Activated CD4-positive, CD25-positive, alpha-beta regulatory T cell treated with anti-CD3 and anti-CD28 coated beads, Interleukin-2, amount 50 U/mL, for 72 hours (primary cell): ENCODE data around the gene RAPGEF3.

Experiments
- DNase-seq: peaks from one replicate; pipeline ENCODE4 v3.0.0; 2021

Gene RAPGEF3

DNA sequence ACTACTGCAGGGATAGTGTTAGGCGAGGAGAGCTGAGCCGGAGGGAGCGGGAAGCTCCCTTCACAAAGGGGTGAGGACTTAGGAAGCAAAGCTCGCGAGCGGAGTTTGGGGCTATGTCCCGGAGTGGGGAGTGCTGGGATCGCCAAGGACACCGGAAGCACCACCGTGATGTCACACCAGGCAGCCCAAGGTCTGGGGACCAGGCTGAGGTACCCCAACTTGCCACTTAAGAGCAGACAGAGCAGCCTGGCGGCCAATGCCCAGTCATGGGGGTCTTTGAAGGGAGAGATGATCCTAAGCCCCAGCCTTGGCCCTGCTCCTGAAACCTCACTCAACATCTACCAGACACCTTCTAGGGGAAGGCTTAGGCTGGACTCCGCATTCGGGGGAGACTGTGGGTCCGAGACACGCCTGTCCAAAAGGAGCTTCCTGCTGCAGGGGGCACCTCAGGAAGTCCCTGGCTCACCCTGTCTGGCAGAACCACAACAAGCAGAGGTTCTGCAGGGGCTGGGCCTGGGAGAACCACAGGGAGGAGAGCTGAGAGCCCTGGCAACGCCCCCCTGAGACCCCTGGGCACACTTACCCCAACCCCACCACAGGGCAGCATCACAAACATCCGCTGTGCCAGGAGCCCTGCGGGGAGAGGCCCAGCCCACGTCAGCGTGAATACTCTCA lies 32.1 kb upstream of the RAPGEF3 start:
- no peak for DNase-seq

DNA sequence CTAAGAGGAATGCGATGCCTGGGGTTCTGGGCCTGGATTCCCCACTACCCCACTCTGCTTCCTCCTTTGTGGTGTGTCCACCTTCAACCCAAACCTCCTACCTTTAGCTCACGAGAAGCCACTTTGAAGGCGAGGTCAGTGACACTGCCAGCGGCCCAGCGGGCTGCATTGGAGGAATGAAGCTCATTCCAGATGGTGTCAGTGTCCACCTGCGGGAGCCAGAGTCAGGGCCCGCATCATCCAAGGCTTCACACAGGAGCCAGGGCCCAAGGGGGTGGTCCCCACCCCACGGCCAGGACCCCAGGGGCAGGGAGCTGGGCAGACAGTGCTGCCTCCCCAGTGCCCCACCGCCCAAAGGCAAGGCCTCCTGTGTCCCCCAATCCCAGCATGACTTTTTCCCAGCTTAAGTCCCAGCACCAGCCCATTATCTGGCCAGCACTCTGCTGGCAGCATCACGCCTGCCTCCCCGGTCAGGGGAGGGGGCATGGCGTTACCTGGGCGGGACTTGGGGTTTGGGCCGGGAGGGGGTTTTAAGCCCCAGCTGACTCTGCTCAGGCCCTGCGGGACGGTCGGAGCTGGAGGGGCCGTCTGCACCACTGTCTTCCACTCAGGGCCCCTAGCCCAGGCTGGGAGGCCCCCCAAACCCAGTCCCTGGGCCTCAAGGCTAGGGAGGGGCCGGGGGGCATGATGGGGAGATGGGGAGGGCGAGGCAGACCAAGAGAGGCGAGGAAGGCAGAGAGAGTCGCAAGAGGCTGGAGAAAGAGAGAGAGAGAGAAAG lies 31.2 kb upstream of the RAPGEF3 start:
- no peak for DNase-seq

DNA sequence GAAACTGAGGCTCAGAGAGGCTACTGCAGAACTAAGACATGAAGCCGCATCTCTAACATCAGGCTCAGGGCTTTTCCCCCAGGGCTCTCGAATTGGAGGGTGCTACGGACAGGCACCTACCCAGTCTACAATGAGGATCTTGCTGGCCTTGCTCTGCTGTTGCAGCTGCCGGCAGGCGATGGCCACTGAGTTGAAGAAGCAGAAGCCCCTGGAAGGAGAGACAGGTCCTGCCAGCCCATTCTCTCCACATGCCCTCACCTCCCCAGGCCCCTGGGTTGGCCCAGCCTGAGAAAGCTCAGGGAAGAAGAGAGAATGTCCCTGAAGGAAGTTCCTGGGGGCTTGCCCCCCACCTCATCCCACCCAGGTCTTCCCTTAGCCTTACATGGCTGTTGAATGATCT lies 30.5 kb upstream of the RAPGEF3 start:
- DNase-seq = no peak

DNA sequence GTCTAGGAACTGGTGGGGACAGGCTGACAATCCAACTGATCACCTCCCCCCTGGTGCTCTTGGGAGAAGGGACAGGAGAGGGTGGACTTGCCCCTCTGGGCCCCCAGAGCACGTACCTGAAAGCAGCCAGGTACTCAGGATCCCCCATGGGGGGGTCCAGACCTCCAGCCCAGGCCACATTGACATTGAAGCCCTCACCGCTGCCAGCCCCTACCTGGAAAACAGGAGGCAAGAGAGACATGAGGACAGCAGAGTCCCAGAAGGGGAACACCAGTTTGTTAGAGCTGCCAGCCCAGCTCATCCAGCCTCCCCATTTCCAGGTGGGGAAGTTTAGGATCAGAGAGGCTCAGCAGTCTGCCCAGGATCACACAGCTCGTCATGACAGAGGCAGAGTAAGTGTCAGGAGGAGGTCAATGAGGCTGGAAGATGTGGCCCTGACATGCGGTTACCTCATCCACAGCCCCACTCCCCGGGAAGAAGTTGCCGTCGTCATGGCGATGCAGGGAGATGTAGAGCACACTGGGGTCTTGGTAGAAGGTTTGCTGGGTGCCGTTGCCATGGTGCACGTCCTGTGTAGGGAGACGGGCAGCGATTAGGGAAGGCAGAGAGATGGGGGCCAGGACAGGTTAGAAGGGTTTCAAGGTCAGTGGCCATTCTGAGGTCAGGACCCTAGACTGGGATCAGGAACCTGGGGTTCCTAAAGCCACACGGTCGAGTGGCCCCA lies 29.1 kb upstream of the RAPGEF3 start:
- DNase-seq = no peak

- DNase-seq = no peak
Observed at GRCh38 chr12:47786662-47787280, 28.1 kb upstream of the RAPGEF3 start.

GRCh38 chr12:47785887-47786661 lies 27.4 kb upstream of the RAPGEF3 start:
- DNase-seq = no peak

DNA sequence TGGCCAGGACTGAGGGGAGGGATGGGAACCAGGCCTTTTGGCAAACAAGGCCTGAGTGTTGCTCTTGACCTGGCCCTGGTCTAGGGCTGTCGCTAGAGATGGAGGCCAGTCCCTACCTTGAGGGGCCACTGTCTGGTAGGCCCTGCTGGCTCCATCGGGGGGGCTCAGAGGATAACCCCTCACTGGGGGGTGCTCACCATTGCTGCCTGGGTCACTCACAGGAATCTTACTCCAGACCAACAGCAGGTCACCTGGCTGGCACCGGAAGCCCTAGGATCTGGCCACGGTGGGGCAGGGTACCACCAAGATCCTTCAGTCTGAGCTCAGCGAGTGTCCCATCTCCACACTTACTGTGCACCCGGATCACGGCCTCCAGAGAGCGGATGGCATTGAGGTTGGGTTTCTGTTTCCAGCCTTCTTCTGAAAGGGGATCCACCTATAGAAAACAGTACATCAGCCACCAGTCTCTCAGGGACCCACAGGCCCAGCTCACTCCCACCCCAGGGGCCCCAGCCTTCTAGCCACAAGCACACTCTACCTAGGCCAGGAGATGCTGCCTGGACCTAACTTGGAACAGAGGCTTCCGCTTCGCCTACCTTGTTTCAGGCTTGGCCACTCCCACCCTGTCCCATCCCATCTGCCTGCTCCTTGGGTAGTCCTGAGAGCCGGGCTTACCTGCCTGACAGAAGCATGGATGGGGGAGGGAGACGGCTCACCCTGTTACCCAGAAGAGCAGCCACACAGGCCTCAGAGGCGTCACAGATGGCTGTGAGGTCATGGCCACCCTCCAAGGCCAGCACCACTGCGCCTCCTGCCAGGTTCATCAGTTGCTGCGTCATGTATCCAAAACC lies 26.6 kb upstream of the RAPGEF3 start:
- DNase-seq = no peak

GRCh38 chr12:47783821-47784819 lies 25.4 kb upstream of the RAPGEF3 start:
- no peak for DNase-seq

DNA sequence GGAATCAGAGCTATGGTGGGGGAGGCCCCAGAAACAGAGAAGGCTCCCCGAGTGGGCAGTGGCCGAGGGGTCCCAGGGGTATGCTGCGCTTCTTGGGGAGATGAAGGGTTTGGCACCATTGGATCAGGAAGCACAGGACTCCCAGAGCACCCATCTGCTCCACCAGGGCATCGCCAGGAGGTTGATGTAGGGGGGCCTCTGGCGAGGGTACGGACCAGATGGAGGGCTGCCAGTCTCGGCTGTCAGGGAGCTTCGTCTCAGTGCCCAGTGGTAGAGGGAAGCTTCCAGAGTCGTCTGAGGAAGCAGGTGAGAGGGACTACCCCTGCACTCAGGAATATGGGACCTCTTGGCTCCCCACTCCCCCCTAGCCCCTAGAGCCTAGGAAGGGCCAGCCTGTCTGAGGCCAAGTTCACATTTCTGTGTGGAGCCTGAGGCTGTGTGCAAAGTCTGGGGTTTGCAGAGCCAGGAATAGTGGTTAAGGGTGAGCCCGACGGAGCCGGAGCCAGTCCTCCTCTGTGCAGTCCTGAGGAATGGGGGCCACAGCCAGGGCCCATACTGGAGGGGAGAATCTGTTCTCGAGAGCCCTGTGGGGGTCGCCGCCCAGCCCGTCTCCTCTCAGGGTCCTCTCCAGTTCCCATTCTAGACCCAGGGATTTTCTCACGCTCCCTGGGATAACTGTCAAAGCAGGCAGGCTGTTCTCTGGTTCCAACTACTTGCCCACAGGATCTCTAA lies 24.5 kb upstream of the RAPGEF3 start:
- no peak for DNase-seq

- DNase-seq = no peak
Observed at GRCh38 chr12:47782372-47782770, 23.7 kb upstream of the RAPGEF3 start.

DNA sequence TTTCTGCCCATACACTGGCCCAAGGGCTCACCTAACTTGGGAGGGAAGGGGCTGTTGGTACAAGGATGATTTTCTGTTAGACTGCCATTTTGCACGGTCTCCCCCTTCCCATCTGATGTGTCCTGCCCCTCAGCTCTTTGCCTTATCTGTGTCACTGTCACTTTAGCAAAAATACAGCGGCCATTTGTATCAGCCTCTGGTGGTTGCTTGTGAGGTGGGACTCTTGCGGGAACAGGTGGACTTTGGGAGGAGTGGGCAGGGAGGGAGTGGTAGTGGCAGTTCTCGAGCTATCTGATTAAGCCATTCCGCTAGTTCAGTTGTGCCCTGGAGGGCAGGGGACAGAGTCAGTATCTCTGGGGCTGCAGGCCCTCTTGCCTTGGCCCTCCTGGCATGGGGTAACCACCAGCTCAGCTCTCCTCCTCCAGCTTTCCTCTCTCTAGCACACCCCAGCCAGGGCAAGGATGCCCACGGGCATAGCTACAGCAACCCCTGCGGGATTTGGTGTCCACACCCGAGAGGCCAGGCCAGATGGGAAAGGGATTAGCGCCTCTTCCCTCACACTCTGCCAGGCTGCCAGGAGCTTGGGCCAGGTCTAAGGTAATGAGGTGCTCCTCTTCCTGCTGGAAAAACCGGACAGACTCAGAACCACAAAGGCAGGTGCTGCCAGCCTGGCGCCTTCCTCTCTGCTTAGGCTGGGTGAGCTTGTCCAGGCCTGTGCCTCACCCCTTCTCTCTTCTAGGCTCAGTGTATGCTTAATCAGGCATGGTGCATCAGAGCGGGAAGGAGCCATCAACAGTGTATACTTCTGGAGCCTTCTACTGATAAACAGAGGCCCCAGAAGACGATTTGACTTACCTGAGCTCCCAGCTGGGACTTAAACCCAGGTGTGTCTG lies 23.0 kb upstream of the RAPGEF3 start:
- no peak for DNase-seq

GRCh38 chr12:47779943-47780504 lies 21.3 kb upstream of the RAPGEF3 start:
- no peak for DNase-seq

- peak; percentile 95 for DNase-seq
Observed at GRCh38 chr12:47779301-47779942, 20.7 kb upstream of the RAPGEF3 start.

- DNase-seq = no peak
Observed at GRCh38 chr12:47778881-47779280, 20.2 kb upstream of the RAPGEF3 start.

DNA sequence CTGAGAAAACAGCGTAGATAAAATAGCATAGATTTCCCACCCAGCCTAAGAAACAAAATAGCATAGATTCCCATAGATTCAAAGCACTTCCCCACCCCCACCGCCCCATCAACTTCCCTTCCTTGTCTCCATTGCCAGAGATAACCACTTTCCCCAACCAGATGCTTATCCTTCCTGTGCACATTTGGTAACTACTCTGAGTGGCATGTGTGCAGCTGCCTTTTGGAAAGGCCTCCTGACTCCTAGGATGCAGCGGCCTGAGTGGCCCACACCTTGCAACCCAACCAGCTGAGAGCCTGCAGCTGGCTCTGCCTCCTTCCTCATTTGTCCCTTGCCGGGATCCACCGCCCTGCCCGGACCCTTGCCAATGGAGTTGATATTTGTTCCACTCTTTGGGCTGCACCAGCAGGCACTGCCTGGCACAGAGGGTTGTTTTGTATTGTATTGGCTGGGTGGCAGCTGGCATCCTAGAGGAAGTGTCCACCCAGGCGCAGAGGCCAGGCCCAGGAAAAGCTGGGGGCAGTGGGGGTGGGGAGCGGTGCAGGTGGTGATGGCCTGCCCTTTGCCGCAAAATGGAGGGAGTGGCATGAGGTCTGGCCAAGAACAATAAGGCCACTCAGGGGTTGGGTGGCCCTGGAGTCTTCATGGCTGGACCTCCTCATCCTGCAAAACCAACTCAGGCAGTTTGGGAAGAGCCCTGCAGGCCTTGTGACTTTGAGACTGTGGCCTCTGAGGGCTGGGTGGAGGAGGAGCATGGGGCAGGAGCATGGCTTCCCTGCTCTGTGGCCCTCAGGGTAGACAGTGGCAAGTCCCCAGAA lies 19.3 kb upstream of the RAPGEF3 start:
- no peak for DNase-seq

DNA sequence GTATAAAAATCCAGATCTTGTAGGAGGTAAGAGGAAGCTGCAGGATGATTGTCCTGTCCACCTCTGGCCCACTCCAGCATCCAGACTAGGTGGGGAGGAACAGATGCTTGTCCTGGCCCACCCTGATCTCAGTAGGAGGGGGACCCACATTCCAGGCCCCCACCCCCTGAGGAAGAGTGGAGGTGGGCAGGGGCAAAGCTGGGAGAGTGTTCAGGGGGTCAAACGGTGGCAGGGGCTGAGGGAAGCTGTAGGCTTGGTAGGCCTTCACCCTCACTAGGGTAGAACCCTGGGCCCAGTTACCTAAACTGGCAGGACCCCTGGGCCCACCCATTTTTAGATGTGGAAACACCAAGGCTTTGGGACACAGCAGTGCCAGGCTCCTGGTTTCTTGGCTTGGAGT lies 18.5 kb upstream of the RAPGEF3 start:
- DNase-seq = no peak
